ENCODE results near the gene XYLT1.

The XYLT1 gene

DNA sequence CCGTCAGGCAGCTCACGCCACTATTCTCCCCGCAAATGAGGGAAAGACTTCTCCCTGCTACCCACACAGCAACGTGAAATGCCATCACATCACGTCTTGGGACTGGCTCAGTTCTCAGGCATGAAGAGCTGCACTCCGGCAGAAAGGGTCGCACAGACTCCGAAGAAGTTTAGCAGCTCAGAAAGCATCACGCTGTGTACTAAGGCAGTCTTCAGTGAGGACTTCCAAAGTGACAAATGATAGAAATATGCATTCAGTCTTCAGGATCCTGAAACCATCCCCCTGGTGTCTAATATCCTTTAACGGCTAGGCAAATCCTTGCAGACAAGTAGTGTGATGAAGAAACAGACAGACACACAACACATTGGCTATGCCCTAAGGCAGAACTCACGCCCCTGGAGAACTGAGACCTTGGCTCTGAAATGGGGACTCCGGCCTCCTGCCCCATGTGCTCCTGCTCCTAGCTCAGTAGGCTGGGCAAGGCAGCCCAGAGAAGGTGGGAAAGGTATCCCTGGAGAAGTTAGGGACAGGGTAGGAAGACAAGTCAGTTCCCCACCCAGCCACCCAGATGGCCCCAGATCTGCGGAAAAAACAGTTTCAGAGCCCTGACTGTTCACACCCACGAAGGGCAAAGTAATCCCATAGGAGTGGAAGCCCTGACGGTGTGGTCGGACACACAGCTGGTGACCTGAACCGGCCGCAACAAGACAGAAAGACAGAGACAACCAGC, 1.6 kb downstream of the XYLT1 start:
- ChIA-PET POLR2A (ENCODE audit: low non-redundant PET) (no interaction called here), CTCF (interaction anchor here (0.6 to 0.7 kb wide), 2 partner anchors 241 to 555 kb away, joined by 3 to 4 read pairs; no protein-coding TSS in a partner anchor)
- H3K27ac ChIP-seq, result no peak overlapping the region
- TF ChIP-seq, protein P1, sequence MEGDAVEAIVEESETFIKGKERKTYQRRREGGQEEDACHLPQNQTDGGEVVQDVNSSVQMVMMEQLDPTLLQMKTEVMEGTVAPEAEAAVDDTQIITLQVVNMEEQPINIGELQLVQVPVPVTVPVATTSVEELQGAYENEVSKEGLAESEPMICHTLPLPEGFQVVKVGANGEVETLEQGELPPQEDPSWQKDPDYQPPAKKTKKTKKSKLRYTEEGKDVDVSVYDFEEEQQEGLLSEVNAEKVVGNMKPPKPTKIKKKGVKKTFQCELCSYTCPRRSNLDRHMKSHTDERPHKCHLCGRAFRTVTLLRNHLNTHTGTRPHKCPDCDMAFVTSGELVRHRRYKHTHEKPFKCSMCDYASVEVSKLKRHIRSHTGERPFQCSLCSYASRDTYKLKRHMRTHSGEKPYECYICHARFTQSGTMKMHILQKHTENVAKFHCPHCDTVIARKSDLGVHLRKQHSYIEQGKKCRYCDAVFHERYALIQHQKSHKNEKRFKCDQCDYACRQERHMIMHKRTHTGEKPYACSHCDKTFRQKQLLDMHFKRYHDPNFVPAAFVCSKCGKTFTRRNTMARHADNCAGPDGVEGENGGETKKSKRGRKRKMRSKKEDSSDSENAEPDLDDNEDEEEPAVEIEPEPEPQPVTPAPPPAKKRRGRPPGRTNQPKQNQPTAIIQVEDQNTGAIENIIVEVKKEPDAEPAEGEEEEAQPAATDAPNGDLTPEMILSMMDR (conservative IDR thresholded peaks at IDR 0.05; ENCODE audit: low read depth), result no peak
- no peak for DNase-seq (ENCODE audit: low spot score)

DNA sequence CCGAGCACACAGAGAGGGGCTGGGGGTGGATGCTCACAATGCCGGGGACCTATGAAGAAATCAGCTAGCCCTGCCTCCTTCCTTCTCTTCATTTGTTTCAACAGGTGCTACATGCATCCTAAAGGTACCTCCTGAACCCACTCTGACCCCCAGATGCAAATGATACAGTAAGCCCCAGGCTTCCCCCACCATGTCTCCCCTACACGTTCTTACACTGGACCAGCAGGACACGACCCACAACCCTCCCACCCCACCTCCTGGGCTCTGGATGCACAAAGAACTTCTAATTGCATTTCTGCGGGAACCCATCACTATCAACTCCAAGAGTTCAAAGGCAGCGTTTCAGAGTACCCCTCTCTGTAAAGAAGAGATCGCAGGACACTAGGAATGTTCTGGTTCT, 2.1 kb downstream of the XYLT1 start:
- TF ChIP-seq, protein P1 (conservative IDR thresholded peaks at IDR 0.05; ENCODE audit: low read depth), result no peak
- DNase-seq (ENCODE audit: low spot score), result no peak
- CTCF ChIA-PET, result interaction anchor here (0.6 to 1.0 kb wide), 3 partner anchors 22 to 608 kb away, joined by 3 to 4 read pairs (median 4); no protein-coding TSS in a partner anchor
- POLR2A ChIA-PET (ENCODE audit: low non-redundant PET), result no interaction called here
- H3K27ac ChIP-seq, result no peak overlapping the region

DNA sequence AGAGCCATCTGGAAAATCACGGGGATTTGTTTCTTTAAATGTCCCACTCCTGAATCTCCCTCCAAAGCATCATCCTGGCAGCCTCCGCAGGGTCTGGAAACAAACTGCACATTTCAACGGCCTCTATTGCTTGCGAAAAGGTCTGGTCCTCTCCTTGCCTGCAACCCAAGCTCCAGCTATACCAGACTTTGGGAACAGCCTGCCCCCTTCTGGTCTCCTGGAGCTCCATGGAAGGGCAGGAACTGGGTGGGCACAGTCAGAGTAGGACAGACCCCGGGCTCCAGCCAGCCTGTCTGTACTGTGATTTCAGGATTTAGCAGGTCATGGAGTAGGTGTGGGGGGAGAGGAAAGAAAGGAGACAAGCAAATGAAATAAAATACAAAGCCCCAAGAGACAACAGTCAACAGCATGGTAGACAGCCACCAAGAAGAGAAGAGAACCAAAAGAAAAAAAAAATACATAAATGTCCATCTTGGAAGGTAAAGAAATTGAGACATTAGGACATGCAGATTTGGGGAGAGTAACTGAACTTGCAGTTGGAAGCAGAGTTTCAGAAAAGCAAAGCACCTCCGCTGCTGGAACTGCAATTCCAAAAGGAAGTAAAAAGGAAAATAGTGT, 2.7 kb downstream of the XYLT1 start:
- TF ChIP-seq, protein P1 (conservative IDR thresholded peaks at IDR 0.05; ENCODE audit: low read depth), result no peak
- DNase-seq (ENCODE audit: low spot score), result no peak
- H3K27ac ChIP-seq, result no peak overlapping the region
- ChIA-PET POLR2A (ENCODE audit: low non-redundant PET) (no interaction called here), CTCF (interaction anchor here (0.6 to 1.0 kb wide), 3 partner anchors 22 to 607 kb away, joined by 4 to 8 read pairs (median 4); no protein-coding TSS in a partner anchor)

DNA sequence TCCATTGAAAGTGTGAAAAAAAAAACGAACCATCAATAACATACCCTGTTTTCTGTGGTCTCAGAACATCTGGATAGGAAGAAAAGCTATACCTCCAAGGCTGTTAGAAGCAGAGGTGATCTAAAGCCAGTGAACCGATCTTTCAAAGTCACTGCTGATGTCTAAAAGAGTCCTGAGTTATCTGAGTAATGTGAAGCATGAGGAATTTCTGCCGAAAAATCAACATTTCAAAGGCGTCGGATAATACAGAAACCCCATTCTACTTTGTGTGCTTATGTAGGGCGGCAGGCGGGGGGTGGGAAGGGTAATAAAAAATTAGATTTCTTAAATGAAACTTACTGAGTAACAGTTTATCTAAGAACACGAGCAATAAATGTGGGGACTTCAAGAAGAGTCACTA, 3.9 kb downstream of the XYLT1 start:
- H3K27ac ChIP-seq, result no peak overlapping the region

DNA sequence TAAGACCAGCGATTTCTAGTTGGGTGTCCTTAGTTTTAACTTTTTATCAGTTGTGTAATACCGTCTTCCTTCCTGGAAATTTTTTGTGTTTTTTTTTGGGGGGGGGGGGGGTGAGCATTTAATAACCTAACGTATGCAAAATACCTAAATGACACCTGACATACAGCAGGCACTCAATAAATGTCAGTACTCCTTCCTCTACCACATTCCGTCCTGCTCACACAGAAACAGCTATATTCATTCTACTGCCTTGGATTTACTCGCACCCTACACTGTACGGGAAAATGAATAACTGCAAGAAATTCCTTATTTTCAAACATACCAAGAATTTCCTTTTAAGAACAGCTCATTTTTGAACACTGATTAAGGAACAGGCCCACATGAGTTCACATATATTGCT, 5.3 kb downstream of the XYLT1 start:
- POLR2A ChIA-PET (ENCODE audit: low non-redundant PET), result no interaction called here

More for the DNA sequence above, 3.9 kb downstream of the XYLT1 start:
- TF ChIP-seq, protein P1 (conservative IDR thresholded peaks at IDR 0.05; ENCODE audit: low read depth), result no peak
- DNase-seq (ENCODE audit: low spot score), result no peak
- CTCF ChIA-PET, result no interaction called here
- POLR2A ChIA-PET (ENCODE audit: low non-redundant PET), result no interaction called here

DNA sequence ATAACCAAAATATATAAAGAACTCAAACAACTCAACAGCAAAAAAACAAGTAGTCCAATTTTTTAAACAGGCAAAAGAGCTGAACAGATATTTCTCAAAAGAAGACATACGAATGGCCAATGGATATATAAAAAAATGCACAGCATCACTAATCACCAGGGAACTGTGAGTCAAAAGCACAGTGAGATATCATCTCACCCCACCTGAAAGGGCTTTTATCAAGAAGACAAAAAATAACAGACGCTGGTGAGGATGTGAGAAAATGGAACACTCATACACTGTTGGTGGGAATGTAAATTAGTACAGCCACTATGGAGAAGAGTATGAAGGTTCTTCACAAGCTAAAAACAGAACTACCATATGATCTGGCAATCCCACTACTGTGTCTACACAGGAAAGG, 7.4 kb downstream of the XYLT1 start:
- no peak overlapping the region for H3K27ac ChIP-seq
- ChIA-PET CTCF (no interaction called here), POLR2A (ENCODE audit: low non-redundant PET) (no interaction called here)
- TF ChIP-seq, protein P1 (conservative IDR thresholded peaks at IDR 0.05; ENCODE audit: low read depth), result no peak
- DNase-seq (ENCODE audit: low spot score), result no peak

More for the DNA sequence above, 5.3 kb downstream of the XYLT1 start:
- no peak for DNase-seq (ENCODE audit: low spot score)
- TF ChIP-seq, protein P1 (conservative IDR thresholded peaks at IDR 0.05; ENCODE audit: low read depth), result no peak
- CTCF ChIA-PET, result no interaction called here
- no peak overlapping the region for H3K27ac ChIP-seq
